GM18498 (cell line): ENCODE data around the gene PARM1.
A peak's percentile ranks its signal among the peaks of the same experiment; 100 is the strongest.

Experiments
- ATAC-seq: cut with Tn5 transposase; IDR thresholded peaks from one replicate; pipeline ENCODE4 v1.9.1; 2021; ENCODE audit warnings: mild to moderate bottlenecking, moderate library complexity; ENCODE audit not compliant: unreplicated experiment

The PARM1 gene

GRCh38 chr4:75058486-75058885 is 125.6 kb downstream of the PARM1 start:
- ATAC-seq = no peak

GRCh38 chr4:75063433-75063832 is 130.5 kb downstream of the PARM1 start:
- ATAC-seq = no peak

DNA sequence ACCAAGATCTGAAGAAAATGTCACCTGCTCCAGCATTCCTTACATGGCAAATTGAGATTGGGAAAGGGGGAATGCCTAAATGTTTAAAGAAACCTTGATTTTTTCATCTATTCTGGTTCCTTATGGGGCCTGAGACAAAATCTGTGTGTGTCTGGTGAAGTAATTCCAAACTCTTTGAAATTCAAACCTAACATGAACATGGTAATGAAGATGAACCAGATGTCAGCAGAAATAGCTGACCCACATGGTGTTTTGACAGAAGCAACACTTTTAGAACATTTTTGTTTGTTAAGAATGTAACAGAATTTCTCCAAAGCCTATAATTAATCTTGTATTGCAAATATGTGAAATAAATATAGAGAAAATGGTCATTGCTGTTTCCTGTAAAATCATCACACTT is 133.0 kb downstream of the PARM1 start:
- ATAC-seq = no peak

GRCh38 chr4:75069493-75070074 is 136.7 kb downstream of the PARM1 start:
- ATAC-seq = peak; percentile 82

DNA sequence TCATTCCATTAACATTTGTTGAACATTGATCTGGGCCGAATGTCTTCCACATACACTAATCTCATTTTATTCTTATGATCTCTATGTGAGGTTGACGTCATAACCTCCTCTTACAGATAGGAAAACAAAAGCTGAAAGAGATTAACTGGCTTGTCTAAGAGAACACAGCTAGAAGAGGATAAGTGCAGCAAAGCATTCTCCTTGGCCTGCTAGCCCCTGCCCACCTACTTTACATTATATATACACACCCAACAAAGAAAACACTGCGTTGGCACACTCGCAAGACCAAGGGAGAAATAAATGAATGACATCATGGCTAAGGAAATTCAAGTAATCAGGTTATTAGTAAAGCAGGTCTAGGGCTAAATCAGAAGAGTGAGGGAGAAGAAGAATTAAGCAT is 138.4 kb downstream of the PARM1 start:
- no peak for ATAC-seq

GRCh38 chr4:75080888-75081287 is 148.0 kb downstream of the PARM1 start:
- no peak for ATAC-seq

DNA sequence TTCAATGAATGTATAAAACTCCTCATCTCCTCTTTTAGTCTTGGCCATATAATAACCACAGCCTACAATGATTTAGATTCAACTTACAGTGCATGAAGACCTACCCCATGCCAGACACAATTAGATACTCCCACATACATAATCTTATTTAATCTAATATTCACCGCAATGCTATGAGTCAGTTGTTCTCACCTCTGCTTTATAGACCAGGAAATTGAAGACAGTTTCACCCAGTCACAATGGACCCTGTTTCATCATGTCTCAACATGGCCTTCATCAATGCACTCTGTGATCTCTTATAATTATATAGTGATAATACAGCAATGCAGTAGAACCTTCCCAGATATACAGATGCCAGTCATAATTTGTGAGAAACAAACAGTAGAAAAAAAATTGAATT is 148.6 kb downstream of the PARM1 start:
- no peak for ATAC-seq

DNA sequence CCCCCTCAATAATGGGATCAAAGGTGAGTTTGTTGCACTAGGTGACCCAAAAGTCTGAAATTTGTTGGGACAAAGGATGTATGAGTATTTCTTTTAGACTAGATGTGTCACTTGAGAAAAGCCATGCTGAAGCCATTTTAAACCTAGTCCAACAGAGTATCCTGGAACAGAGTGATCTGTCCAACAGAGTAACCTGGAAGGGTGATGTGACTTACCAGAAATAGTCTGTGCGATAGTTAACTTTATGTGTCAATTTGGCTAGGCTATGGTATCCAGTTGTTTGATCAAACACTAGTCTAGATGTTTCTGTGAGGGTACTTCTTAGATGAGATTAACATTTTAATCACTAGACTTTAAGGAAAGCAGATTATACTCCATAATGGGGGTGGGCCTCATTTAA is 154.5 kb downstream of the PARM1 start:
- ATAC-seq = no peak

GRCh38 chr4:75087865-75088264 is 154.9 kb downstream of the PARM1 start:
- ATAC-seq = peak; percentile 93

GRCh38 chr4:75089206-75089605 is 156.3 kb downstream of the PARM1 start:
- ATAC-seq = no peak

DNA sequence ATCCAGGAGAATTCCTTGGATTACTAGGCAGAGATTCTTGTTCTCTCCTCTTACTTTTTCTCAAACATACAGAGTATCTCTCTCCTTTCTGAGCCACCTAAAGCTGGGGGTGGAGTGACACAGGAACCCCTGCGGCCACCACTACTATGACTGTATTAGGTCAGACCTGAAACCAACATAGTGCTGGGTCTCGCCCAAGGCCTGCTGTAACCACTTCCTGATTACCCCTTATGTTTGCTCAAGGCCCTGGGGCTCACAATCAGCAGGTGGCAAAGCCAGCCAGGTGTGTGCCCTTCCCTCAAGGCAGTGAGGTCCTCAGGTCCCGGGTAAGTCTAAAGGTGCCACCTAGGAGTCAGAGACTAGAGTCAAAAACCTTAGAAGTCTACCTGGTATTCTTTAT is 166.4 kb downstream of the PARM1 start:
- peak; percentile 96 for ATAC-seq
